DMS153 (cell line): ENCODE measurements around the gene HOXB5.
A peak's percentile ranks its signal among the peaks of the same experiment; 100 is the strongest.

ENCODE experiments used
- DNase-seq: peaks from one replicate; lab custom pipeline; 2025; lab: John Stamatoyannopoulos, UW

The HOXB5 gene

GRCh38 chr17:48593126-48593829 is at the start of gene HOXB5:
TSS of gene HOXB5 (minus strand) at chr17:48593779. CDS start at chr17:48593682, 97 bp downstream.
- peak; percentile 36 for DNase-seq

- DNase-seq, result no peak
These were observed 49.5 kb upstream of the HOXB5 start for GRCh38 chr17:48642843-48643696.

GRCh38 chr17:48642059-48642842 is 48.7 kb upstream of the HOXB5 start:
- peak; percentile 60 for DNase-seq

GRCh38 chr17:48641541-48642058 is 48.0 kb upstream of the HOXB5 start:
- DNase-seq, result no peak

- DNase-seq, result no peak
These were observed 47.2 kb upstream of the HOXB5 start for GRCh38 chr17:48640858-48641180.

GRCh38 chr17:48639982-48640857 is 46.6 kb upstream of the HOXB5 start:
- no peak for DNase-seq

GRCh38 chr17:48639136-48639535 is 45.6 kb upstream of the HOXB5 start:
- DNase-seq, result no peak

- DNase-seq, result no peak
These were observed 44.0 kb upstream of the HOXB5 start for GRCh38 chr17:48637323-48638260.

- no peak for DNase-seq
These were observed 42.8 kb upstream of the HOXB5 start for GRCh38 chr17:48636177-48637018.

- no peak for DNase-seq
These were observed 41.1 kb upstream of the HOXB5 start for GRCh38 chr17:48634493-48635208.

GRCh38 chr17:48633266-48633677 is 39.7 kb upstream of the HOXB5 start:
- no peak for DNase-seq

- no peak for DNase-seq
These were observed 39.1 kb upstream of the HOXB5 start for GRCh38 chr17:48632579-48633265.

- no peak for DNase-seq
These were observed 38.4 kb upstream of the HOXB5 start for GRCh38 chr17:48631693-48632578.

- no peak for DNase-seq
These were observed 37.5 kb upstream of the HOXB5 start for GRCh38 chr17:48630925-48631692.

- no peak for DNase-seq
These were observed 36.7 kb upstream of the HOXB5 start for GRCh38 chr17:48630009-48630924.
